ENCODE results near the gene DLG5. TPM values are rescaled to one million over a fixed set of nuclear protein-coding genes. Genes with fewer than 3 reads are reported as not detected.

The DLG5 gene
- total and polyA plus RNA-seq, 2 experiments from 2014 or later: 15.5 to 29.3 TPM

- Histone ChIP-seq H3K36me3 (replicated peaks; ENCODE audit: insufficient read depth, low read depth) (no peaks in the 10 kb centered on the region), H3K27me3 (no peaks in the 10 kb centered on the region), H3K4me3 (no peak overlapping the region), H3K9me2 (replicated peaks; ENCODE audit: insufficient read depth) (no peaks in the 10 kb centered on the region), H3K9me3 (ENCODE audit: low read depth) (no peaks in the 10 kb centered on the region), H3K27ac (no peak overlapping the region), H3K4me1 (ENCODE audit: insufficient read depth) (peaks cover 32% of the 10 kb centered on the region), H4K20me1 (ENCODE audit: insufficient read depth, poor library complexity, severe bottlenecking) (peaks cover 31% of the 10 kb centered on the region), H3K4me2 (no peak overlapping the region), H3K79me2 (peaks cover 100% of the 10 kb centered on the region), H2AFZ (no peak overlapping the region)
- WGBS (ENCODE audit: low lambda C conversion rate, missing lambda C conversion rate): 86% methylated on average over 10 of the region's 10 CpGs
- TF ChIP-seq EZH2phosphoT487 (IDR thresholded peaks at IDR 0.05; ENCODE audit: low read depth, severe bottlenecking, unreplicated experiment) (no peak), EZH2 (IDR thresholded peaks at IDR 0.05; ENCODE audit: borderline replicate concordance) (no peak), CTCF (IDR thresholded peaks at IDR 0.05; ENCODE audit: poor library complexity) (no peak)
- no peak for DNase-seq (ENCODE audit: low spot score)
Observed at GRCh38 chr10:77915319-77916105, 11.0 kb downstream of the DLG5 start.

- H3K9me3 ChIP-seq (ENCODE audit: low read depth): no peaks in the 10 kb centered on the region
- no peaks in the 10 kb centered on the region for H3K27me3 ChIP-seq
- H3K4me1 ChIP-seq (ENCODE audit: insufficient read depth): peaks cover 37% of the 10 kb centered on the region
- H3K4me2 ChIP-seq: no peak overlapping the region
- no peaks in the 10 kb centered on the region for H3K36me3 ChIP-seq (replicated peaks; ENCODE audit: insufficient read depth, low read depth)
- 69% methylated on average over 4 of the region's 4 CpGs for WGBS (ENCODE audit: low lambda C conversion rate, missing lambda C conversion rate)
- no peak for TF ChIP-seq EZH2 (IDR thresholded peaks at IDR 0.05; ENCODE audit: borderline replicate concordance)
- TF ChIP-seq EZH2phosphoT487 (IDR thresholded peaks at IDR 0.05; ENCODE audit: low read depth, severe bottlenecking, unreplicated experiment): no peak
- TF ChIP-seq CTCF (IDR thresholded peaks at IDR 0.05; ENCODE audit: poor library complexity): no peak
- peaks cover 24% of the 10 kb centered on the region for H4K20me1 ChIP-seq (ENCODE audit: insufficient read depth, poor library complexity, severe bottlenecking)
- H3K9me2 ChIP-seq (replicated peaks; ENCODE audit: insufficient read depth): no peaks in the 10 kb centered on the region
- no peak overlapping the region for H3K4me3 ChIP-seq
- H3K79me2 ChIP-seq: peaks cover 91% of the 10 kb centered on the region
- no peak overlapping the region for H3K27ac ChIP-seq
- DNase-seq (ENCODE audit: low spot score): no peak
- no peak overlapping the region for H2AFZ ChIP-seq
Observed at GRCh38 chr10:77913090-77913489, 13.5 kb downstream of the DLG5 start.

GRCh38 chr10:77912576-77912975 lies 14.0 kb downstream of the DLG5 start:
- Histone ChIP-seq H3K9me2 (replicated peaks; ENCODE audit: insufficient read depth) (no peaks in the 10 kb centered on the region), H2AFZ (no peak overlapping the region), H3K4me2 (no peak overlapping the region), H3K4me3 (no peak overlapping the region), H3K27me3 (no peaks in the 10 kb centered on the region), H3K79me2 (peaks cover 91% of the 10 kb centered on the region), H3K36me3 (replicated peaks; ENCODE audit: insufficient read depth, low read depth) (no peaks in the 10 kb centered on the region), H3K27ac (no peak overlapping the region), H3K4me1 (ENCODE audit: insufficient read depth) (peaks cover 38% of the 10 kb centered on the region), H4K20me1 (ENCODE audit: insufficient read depth, poor library complexity, severe bottlenecking) (peaks cover 24% of the 10 kb centered on the region), H3K9me3 (ENCODE audit: low read depth) (no peaks in the 10 kb centered on the region)
- no peak for TF ChIP-seq EZH2phosphoT487 (IDR thresholded peaks at IDR 0.05; ENCODE audit: low read depth, severe bottlenecking, unreplicated experiment)
- no peak for TF ChIP-seq CTCF (IDR thresholded peaks at IDR 0.05; ENCODE audit: poor library complexity)
- TF ChIP-seq EZH2 (IDR thresholded peaks at IDR 0.05; ENCODE audit: borderline replicate concordance): no peak
- no peak for DNase-seq (ENCODE audit: low spot score)
- WGBS (ENCODE audit: low lambda C conversion rate, missing lambda C conversion rate): 100% methylated on average over 2 of the region's 2 CpGs
